ENCODE results near the gene DSG2.
A peak's percentile ranks its signal among the peaks of the same experiment; 100 is the strongest.

DSG2 gene

DNA sequence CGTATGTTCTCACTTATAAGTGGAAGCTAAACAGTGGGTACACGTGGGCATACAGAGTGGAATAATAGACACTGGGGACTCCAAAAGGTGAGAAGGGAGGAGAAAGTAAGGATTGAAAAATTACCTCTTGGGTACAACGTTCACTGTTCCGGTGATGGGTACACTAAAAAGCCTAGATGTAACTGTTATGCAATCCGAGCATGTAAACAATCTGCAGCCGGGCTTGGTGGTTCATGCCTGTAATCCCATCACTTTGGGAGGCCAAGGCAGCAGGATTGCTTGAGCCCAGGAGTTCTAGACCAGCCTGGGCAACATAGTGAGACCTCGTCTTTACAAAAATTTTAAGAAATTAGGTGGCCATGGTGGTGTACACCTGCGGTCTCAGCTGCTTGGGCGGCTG lies 60.6 kb downstream of the DSG2 start:
- DNase-seq: no peak

DNA sequence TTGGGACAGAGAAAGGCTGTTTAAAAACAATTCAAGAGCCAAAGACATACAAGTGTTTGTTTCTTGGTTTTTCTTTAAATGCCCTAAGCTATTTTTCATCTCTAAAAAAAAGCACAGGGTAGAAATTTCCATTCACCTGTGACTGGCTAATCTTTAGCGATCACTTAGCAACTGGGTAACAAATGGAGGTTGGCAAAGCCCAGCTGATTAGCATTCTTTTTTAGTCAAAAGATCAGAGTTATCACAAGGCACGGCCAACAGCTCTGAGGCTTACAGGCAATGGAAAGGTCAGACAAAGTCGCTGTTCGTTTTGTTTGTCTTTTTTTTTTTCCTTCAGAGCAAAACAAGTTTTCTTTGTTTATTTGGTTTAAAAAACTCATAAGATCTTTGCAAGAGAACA lies 64.7 kb downstream of the DSG2 start:
- no peak for DNase-seq

DNA sequence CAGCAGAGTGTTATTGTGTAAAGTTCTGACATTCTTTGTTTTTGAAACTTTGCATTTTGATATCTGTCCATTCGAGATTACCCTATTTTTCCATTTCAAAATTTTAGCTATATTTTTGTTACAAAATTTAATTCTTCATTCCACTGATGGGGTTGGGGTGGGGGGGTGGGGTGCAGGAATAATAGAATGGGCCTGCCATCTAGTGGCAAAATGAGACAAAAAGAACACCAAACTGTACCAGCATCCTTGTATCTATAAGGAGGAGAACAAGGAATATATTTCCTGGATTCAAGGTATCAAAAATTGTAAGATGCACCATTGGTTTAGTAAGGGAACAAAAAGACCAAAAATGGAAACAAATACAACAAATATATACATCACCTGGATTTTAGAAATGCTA lies 65.8 kb downstream of the DSG2 start:
- DNase-seq: peak in 1 of 3 experiments; percentile 9

DNA sequence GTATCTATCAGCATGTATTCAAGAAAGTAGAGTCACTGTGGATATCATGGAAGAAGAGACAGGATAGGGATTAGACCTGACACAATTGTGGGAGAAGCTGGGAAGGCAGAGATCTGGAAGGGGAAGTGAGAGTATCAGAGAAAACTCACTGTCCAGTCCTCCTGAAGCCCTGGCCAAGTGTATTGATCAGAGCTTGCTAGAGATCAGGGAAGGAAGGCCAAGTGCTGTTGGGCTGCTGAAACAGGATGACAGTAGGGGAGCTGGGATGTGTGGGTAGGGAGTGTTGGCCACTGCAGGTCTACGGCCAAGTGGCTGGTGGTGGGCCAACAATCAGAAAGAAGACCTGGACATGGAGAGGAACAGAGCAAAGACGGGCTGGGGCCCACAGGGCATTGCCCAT lies 67.4 kb downstream of the DSG2 start:
- DNase-seq: no peak

DNA sequence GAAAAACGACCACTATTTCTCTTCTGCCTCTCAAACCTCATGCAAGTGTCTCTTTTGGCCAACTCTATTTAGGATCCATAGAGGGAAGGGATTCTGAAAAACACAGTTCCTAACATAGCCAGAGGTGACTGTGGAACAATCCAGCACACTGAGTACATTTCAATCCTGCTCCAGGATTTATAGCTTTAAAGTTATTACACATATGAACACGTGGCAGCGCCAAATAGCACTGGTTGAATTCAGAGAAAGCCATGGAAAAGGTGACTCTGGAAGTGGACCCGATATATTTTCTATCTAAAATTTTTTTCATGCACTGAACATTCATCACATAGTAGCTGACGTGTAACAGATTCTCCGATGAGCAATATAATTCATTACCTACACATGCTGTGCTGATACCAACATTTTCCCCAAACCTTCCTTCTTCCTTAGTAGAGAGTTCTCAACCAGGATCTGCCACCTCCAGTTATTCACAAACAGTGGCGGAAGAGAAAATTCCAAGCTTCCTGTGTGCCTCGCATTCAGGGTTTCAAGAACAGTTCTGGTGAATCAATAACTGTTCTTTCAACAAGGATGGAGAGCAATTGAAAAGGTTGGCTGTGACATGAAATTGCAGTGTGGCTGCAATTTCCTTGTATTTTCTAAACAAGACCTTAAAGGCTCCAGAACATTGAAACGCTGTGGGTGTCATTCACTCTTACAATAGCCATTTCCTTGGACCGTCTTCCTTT lies 68.0 kb downstream of the DSG2 start:
- no peak for DNase-seq

DNA sequence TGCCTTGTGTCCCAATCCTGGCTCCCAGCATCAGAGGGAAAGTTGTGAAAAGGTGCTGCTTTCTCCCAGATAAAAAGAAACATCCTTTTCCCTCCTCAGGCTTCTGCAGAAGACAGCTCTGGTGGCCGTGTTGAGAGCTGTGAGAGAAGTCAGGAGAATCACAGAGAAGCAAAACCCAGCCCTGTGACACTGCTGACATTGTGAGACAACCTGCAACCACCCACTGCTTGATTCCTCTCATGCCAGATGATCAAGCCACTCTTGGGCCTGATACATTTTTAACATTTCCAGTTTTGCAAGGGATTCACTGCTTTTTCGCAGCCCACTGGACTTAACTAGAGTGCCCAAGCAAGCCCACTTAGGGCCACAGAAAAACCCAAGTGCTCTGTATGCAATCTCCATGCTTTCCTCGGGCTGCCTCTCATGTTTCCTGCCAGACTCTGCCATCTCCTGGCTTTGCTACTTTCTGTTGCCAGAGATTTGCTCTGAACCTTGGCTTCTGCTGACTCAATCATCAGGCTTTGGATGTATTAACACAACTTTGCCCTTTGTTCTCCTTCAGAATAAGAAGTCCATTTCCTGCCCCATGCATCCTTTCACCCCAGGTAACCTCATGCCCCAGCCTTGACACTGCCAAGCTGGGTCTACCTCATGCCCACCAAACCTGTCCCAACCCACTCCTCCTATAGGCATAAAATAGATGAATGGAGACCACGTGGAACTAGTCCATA lies 68.8 kb downstream of the DSG2 start:
- DNase-seq: no peak

DNA sequence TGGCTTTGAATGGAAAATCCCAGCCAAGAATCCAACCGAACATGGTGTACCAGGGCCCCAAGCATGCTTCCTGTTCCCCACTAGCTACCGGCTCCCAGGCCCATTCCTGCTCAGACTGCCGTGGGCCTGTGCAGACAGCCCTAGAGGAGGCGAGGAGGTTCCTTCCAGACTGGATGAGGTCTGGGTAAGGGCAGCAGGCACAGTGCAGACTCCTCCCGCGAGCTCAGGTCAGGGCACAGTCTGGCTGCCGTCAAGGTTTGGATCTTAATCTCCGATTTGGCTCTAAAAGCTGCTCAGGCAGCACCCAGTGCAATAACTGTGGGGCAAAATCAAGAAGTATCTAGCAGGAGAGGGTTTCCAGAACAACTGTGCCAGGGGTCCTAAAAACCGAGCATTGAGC lies 74.4 kb downstream of the DSG2 start:
- DNase-seq: no peak

DNA sequence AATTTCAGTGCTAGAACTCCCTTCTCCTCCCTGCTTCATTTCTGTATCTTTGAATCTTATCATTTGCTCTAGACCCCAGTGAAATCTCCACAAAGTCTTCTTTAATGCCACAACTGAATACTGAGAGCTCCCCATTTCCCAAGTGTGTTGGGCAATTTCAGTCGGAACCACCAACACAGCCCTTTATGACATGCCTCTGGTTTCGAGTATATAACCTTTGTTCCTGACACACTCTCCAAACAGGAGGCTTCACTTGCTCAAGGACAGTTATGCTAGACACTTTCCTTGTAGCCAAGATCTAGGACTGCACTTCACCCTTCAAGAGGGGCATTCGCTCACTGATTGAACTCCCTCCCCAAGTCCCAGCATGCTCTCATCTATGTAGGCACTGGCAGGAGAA lies 75.1 kb downstream of the DSG2 start:
- no peak for DNase-seq

DNA sequence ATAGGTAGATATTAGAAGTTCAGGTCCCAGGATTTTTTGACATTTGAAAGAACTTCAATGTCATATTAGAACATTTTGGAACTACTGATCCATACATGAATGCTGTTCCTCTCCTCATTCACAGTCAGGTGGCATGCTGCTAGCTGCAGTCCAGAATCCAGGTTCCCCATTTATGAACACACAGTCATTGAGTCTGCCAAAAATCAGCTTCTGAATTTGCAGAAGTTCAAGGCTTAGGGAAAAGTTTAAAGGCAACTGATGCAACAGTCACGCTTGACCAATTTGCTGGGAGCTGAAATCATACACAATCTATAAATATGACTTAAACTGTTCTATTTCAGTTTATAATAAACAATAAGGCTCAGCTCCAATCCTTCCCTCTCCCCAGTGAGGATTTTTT lies 76.4 kb downstream of the DSG2 start:
- no peak for DNase-seq

DNA sequence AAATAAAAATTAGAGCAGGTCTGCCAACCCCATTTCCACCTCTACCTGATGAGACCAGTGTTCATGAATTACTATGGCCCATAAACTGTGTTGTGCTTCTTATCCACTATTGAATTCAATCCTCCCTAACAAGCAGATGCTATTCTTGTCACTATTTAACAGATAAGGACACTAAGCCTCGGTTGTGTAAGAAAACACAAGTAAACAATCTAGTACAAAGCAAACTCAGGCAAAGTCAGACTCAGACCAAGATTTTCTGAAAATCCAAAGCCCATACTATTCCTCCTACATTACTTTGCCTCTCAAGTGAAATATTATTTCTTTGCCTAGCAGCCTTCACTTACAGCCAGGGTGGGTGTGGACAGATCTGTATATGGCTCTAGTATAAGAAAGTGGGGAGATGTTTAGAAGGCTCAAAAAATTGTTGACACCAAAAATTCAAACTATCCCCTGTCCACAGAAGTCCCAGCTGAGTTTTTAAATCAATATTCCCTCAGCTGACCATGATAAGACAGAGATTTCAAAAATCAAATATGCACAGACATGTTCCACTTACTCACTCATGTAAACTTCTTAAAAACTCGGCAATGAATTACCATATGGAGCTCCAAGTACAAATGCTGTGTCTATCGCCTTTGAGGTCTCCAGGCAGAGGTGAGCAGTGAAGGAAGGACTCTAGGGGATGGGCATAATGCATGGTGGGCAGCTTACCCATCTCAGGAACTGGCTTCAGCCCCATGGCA lies 77.7 kb downstream of the DSG2 start:
- no peak for DNase-seq

DNA sequence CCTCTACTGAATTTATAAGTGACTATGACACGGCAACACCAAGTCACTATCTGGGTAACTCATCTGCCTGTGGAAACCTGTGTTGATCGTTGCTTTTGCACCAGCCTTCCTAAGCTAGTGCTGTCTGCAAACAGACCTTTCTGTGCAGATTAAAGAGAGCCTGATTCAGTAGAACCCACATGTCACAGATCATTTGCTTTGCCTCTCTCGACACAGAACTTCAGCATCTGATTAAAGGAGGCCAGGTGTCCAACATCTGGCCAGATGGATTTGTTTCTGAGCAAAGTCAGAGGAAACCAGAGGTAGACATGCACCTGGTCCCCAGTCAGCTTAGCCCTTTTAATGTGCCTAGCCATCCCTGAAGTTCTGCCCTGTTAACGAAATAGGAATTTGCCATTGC lies 78.7 kb downstream of the DSG2 start:
- peak in 1 of 3 experiments; percentile 11 for DNase-seq

DNA sequence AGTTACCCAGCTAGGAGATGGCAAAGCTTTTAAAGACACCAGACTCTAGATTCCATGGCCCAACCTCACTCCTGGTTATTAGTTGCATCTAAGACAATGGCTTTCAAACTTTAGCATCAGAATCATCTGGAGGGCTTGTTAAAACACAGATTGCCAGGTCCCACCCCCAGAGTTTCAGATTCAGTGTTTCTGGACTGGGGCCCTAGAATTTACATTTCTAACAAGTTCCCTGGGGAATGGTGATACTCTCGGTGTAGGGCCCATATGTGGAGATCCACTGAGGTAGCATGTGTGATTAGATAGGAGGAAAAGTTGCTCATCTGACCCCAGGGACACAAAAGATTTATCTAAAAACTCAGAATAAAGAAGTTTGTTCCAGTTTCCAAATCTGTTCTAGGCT lies 79.2 kb downstream of the DSG2 start:
- DNase-seq: no peak

DNA sequence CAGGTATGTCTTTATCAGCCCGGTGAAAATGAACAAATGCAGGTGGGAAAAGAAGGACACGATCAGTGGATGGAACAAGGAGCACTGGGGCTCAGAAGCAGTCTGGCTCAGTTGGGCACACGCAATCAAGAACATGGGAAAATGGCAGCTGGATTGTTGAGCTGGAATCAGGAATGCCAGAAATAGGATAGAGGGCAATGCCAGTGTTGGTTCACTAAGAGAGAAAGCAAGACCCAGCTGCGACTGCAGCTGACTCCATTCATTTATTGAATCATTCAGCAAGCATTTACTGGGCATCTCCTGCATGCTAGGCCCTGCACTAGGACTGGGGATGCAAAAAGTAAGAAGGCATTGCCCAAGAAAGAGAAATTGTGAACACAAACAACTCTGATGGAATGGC lies 80.1 kb downstream of the DSG2 start:
- DNase-seq: no peak

DNA sequence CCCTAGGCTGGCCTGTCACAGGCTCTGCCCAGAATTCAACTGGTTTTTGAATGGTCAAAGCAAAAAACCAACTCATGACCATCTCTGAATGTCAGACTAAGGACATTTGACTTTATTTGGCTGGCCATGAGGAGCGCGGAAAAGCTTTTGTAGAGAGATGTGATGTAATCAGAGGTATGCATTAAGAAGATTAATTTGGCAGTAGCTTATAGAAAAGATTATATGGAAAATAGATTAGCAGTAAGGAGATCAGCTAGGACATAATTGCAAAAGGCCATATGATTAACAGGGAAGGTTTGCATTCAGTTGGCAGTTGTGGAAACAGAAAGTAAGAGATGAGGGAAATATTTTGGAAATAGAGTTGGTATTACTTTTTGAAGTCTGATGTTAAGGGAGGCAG lies 81.4 kb downstream of the DSG2 start:
- no peak for DNase-seq

DNA sequence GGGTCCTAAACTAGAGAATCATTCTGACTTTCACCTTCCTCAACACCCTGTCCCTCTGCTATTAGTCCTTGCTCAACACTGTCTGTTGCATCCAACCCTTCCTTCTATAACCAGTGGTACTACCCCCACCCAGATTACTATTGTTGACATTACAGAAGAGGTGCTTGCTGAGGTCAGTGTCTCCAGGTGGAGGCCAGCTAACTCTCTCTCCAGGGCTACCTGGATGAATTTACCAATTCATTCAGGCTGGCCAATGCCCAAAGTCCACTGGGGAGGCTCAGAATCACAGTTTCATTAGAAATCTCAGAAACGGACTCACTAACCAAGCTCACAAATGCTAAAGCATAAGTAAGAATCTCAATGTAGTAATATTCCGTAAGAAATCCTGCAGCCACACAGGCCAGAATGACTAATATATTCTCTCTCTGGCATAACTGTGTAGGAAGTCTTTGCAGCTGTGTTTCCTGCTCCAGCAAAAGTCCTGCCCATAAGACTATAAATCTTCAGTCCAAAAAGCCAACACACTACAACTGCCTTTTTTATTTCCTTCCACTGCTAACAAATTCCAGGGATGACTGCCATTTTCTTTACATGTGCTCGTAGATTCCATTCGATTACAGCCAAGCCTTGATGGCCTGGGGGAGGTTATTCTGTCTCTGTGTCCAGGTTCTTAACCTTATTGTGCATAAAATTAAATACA lies 83.7 kb downstream of the DSG2 start:
- DNase-seq: no peak

DNA sequence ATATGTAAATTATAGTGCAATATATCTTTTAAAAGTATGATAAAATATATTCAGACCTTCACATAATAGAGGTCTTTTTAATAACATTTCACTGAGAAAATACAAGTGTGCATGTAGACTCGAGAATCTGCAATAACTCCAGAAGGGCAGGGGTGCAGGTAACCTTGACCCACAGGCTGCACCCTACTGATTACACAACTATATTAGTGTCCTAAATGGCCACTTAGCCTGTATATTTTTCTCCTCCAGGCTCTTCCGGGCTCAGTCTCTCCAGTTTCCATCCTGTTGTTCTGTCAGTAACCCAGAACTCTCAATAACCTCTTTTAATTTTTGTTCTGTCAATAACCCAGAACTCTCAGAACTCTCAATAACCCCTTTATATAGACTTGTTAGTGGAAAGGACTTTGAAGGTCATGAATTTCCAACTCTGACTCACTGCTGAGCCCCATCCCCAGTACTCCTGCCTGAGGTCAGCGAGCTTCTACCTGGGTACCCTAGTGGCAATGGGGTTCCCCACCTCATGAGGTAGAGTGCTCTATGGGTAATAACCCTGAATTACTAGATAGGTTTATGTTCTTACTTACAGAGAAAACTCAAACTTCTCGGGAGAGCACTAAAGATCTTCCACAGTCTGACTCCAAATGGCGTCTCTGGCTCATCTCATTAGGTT lies 85.3 kb downstream of the DSG2 start:
- no peak for DNase-seq

DNA sequence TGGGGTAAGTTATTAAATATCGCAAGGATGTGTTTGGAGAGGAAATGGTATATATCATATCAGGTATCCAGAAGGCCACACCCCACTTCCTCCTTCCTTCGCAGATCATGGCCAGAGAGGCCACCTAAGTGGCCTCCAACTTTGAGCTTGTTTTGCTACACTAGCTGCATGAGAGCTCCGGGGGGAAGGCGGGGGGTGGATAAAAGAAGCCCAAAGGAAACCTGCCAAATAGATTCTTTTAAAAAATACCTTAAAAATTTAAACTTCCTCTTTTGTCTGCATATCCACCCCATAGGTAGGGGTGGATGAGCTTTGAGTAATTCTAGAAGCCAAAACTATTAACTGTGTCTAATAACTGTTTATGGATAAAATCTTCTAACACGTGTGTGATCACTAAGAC lies 88.0 kb downstream of the DSG2 start:
- no peak for DNase-seq

DNA sequence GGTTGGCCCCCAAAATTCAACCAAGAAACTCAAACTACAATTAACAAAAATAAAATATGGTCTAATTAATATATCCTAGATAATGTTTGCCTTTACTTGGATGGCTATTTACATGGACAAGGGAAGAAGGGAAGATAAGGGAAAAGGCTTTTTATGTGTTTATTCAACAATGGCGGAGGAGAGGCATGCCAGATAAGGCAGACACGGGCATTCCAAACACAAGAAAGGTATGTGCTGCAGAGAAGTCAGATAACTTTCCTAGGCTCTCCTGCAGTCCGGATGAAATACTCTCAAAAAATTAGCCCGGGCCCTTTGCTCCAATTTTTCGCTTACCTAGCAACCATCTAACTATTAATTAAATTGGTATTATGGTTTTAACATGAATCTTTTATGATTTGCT lies 88.6 kb downstream of the DSG2 start:
- DNase-seq: no peak

DNA sequence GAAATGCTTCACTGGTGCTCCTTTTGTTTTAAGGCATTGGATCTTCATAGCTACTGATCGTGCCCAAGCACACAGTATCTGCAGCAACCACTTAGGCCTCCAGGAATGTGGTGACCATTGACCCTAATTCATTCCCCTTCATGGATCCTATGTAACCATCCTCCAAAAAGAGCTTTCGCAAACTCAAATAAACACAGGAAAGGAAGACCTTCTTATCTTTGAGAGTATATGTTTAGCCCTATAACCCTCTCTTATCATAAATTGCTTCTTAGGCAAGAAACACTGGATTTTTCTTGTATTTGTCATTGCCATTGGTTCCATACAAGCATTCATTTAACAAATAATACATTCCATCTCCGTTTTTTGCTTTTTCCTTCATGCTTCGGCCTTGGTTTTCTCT lies 89.6 kb downstream of the DSG2 start:
- no peak for DNase-seq

DNA sequence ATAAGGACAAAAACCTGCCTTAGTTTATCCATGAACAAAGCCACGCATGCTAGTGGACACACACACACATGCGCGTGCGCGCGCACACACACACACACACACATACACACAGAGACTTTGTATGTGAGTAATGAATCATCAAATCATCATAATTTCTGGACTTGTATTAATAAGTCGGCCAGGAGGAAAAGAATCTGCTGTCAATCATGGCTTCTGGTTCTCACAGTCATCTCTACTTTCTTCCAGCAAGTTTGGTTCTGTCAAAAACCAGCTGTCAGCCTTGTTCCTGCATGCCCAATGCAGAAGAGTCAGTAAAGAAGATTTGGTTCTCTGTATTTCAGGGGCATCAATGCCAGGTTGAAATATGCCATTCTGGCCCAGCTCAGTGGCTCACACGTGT lies 92.6 kb downstream of the DSG2 start:
- DNase-seq: no peak

DNA sequence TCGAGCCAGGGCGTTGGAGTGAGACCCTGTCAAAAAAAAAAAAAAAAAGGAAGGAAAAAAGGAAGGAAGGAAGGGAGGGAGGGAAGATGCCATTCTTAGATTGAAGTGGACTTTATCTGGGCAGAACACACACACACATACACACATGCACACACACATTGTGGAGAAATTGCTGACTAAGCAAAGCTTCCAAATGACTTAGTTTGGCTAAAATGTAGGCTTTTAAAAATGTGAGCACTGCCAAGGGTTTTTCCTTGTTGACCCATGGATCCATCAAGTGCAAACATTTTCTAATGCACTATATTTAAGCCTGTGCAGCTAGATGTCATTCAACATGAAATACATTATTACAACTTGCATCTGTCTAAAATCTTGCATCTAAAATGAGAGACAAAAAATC lies 93.1 kb downstream of the DSG2 start:
- DNase-seq: no peak

DNA sequence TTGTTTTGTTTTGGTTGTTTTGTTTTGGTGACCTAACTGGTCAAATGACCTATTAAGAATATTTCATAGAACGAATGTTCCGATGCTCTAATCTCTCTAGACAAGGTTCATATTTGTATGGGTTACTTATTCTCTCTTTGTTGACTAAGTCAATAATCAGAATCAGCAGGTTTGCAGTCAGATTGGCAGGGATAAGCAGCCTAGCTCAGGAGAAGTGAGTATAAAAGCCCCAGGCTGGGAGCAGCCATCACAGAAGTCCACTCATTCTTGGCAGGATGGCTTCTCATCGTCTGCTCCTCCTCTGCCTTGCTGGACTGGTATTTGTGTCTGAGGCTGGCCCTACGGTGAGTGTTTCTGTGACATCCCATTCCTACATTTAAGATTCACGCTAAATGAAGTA lies 93.7 kb downstream of the DSG2 start, which contains the start of gene TTR:
TTR (plus strand) TSS at position 250 of the 400 bp plus-strand sequence; CDS start at position 276, 26 bp downstream.
- DNase-seq: no peak

Measured in NCI-H1417 (cell line).